Hepatocyte (in vitro differentiated cells): ENCODE results near the gene CCRL2. TPM values are rescaled to one million over a fixed set of nuclear protein-coding genes. Genes with fewer than 3 reads are reported as not detected.

Experiments
- DNase-seq: peaks from one replicate; pipeline ENCODE4 v3.0.0-alpha.2; 2016; ENCODE audit warnings: low spot score
- H2AFZ ChIP-seq: fragments of 200-600 bp; sonication (generic); 2 replicates; pipeline ENCODE4 v1.6.0; 2016; ENCODE audit warnings: antibody characterized with exemption, mild to moderate bottlenecking
- H3K27ac ChIP-seq: fragments of 200-600 bp; sonication (generic); 2 replicates; pipeline ENCODE4 v1.5.1; 2016; ENCODE audit warnings: mild to moderate bottlenecking
- H3K27me3 ChIP-seq: fragments of 200-600 bp; sonication (generic); 2 replicates; pipeline ENCODE4 v1.6.1; 2016
- H3K36me3 ChIP-seq: fragments of 200-600 bp; sonication (generic); replicated peaks from 2 replicates; pipeline ENCODE4 v1.5.1; 2016; ENCODE audit warnings: low read depth; ENCODE audit not compliant: insufficient read depth
- H3K4me1 ChIP-seq: fragments of 200-600 bp; sonication (generic); 2 replicates; pipeline ENCODE4 v1.5.1; 2016; ENCODE audit warnings: mild to moderate bottlenecking, moderate library complexity; ENCODE audit not compliant: insufficient read depth
- H3K4me2 ChIP-seq: fragments of 200-600 bp; sonication (generic); 2 replicates; pipeline ENCODE4 v1.6.0; 2016
- H3K4me3 ChIP-seq: fragments of 200-600 bp; sonication (generic); 2 replicates; pipeline ENCODE4 v1.5.1; 2016; ENCODE audit warnings: mild to moderate bottlenecking
- H3K79me2 ChIP-seq: fragments of 200-600 bp; sonication (generic); 2 replicates; pipeline ENCODE4 v1.6.0; 2017; ENCODE audit warnings: mild to moderate bottlenecking
- H3K9me2 ChIP-seq: fragments of 200-600 bp; sonication (generic); replicated peaks from 2 replicates; pipeline ENCODE4 v1.6.0; 2017; ENCODE audit warnings: mild to moderate bottlenecking; ENCODE audit not compliant: insufficient read depth
- H3K9me3 ChIP-seq: fragments of 200-600 bp; sonication (generic); 2 replicates; pipeline ENCODE4 v1.5.1; 2016; ENCODE audit warnings: low read depth, mild to moderate bottlenecking
- H4K20me1 ChIP-seq: fragments of 200-600 bp; sonication (generic); 2 replicates; pipeline ENCODE4 v1.6.0; 2016; ENCODE audit warnings: mild to moderate bottlenecking; ENCODE audit not compliant: insufficient read depth, poor library complexity, severe bottlenecking
- CTCF ChIP-seq: fragments of 200-600 bp; sonication (generic); IDR thresholded peaks from 2 replicates; pipeline ENCODE4 v1.5.1; 2016; ENCODE audit warnings: antibody characterized with exemption, mild to moderate bottlenecking; ENCODE audit not compliant: poor library complexity
- EZH2 ChIP-seq: fragments of 200-600 bp; sonication (generic); IDR thresholded peaks from 2 replicates; pipeline ENCODE4 v1.6.1; 2016; ENCODE audit warnings: antibody characterized with exemption, mild to moderate bottlenecking, borderline replicate concordance
- EZH2phosphoT487 ChIP-seq: fragments of 200-600 bp; sonication (generic); IDR thresholded peaks from one replicate; pipeline ENCODE4 v1.6.1; 2018; ENCODE audit warnings: antibody characterized with exemption, mild to moderate bottlenecking, low read depth, moderate library complexity; ENCODE audit not compliant: unreplicated experiment, severe bottlenecking
- WGBS: methylation state at CpG from one replicate; pipeline ENCODE4 v1.1.6; 2016; ENCODE audit warnings: low lambda C conversion rate; ENCODE audit errors: missing lambda C conversion rate; 5-methylcytosine and 5-hydroxymethylcytosine counted together
- polyA plus RNA-seq: library from polyadenylated mRNA; unstranded; fragments of >200 nt; fragmentation: Nextera tagmentation; extraction: Ambion mirVana; gene quantifications from 2 replicates; pipeline ENCODE4 v1.2.1, GENCODE V29; 2016
- total RNA-seq: library from RNA; depleted of rRNA; stranded (reverse); fragments of >200 nt; gene quantifications from 2 replicates; pipeline ENCODE4 v1.2.3, GENCODE V29; 2014

The CCRL2 gene
- total and polyA plus RNA-seq, 2 experiments from 2014 or later = 1.5 to 4.0 TPM

- Histone ChIP-seq H3K9me3 (no peaks in the 10 kb centered on the region), H3K4me1 (peaks cover 14% of the 10 kb centered on the region), H3K9me2 (no peaks in the 10 kb centered on the region), H3K4me2 (no peak overlapping the region), H3K4me3 (no peak overlapping the region), H3K36me3 (no peaks in the 10 kb centered on the region), H3K27me3 (peaks cover 5% of the 10 kb centered on the region), H3K27ac (no peak overlapping the region), H2AFZ (no peak overlapping the region), H3K79me2 (no peaks in the 10 kb centered on the region), H4K20me1 (no peaks in the 10 kb centered on the region)
- TF ChIP-seq EZH2phosphoT487 (no peak), CTCF (no peak), EZH2 (no peak)
- WGBS = 90% methylated on average over 7 of the region's 7 CpGs
- DNase-seq = no peak
Observed at GRCh38 chr3:46407970-46408369, 911 bp downstream of the CCRL2 start.

- TF ChIP-seq EZH2phosphoT487 = no peak
- no peak for TF ChIP-seq CTCF
- TF ChIP-seq EZH2 = no peak
- H3K36me3 ChIP-seq = no peaks in the 10 kb centered on the region
- H3K79me2 ChIP-seq = no peaks in the 10 kb centered on the region
- no peaks in the 10 kb centered on the region for H3K9me2 ChIP-seq
- WGBS = 90% methylated on average over 7 of the region's 7 CpGs
- H3K4me2 ChIP-seq = no peak overlapping the region
- peaks cover under 1% of the 10 kb centered on the region for H3K27me3 ChIP-seq
- no peak overlapping the region for H3K4me3 ChIP-seq
- H4K20me1 ChIP-seq = no peaks in the 10 kb centered on the region
- H3K27ac ChIP-seq = no peak overlapping the region
- DNase-seq = no peak
- peaks cover 14% of the 10 kb centered on the region for H3K4me1 ChIP-seq
- H3K9me3 ChIP-seq = no peaks in the 10 kb centered on the region
- no peak overlapping the region for H2AFZ ChIP-seq
Observed at GRCh38 chr3:46408853-46409252, 1.8 kb downstream of the CCRL2 start.

- Histone ChIP-seq H3K27me3 (no peaks in the 10 kb centered on the region), H3K79me2 (no peaks in the 10 kb centered on the region), H3K4me2 (no peak overlapping the region), H3K9me3 (no peaks in the 10 kb centered on the region), H4K20me1 (no peaks in the 10 kb centered on the region), H3K36me3 (no peaks in the 10 kb centered on the region), H3K4me1 (peaks cover 14% of the 10 kb centered on the region), H3K4me3 (no peak overlapping the region), H3K9me2 (no peaks in the 10 kb centered on the region), H2AFZ (no peak overlapping the region), H3K27ac (no peak overlapping the region)
- 95% methylated on average over 9 of the region's 9 CpGs for WGBS
- no peak for DNase-seq
- TF ChIP-seq CTCF = no peak
- no peak for TF ChIP-seq EZH2
- no peak for TF ChIP-seq EZH2phosphoT487
Observed at GRCh38 chr3:46409739-46410489, 2.9 kb downstream of the CCRL2 start.

- Histone ChIP-seq H3K27ac (no peak overlapping the region), H3K9me3 (no peaks in the 10 kb centered on the region), H3K27me3 (no peaks in the 10 kb centered on the region), H3K4me2 (no peak overlapping the region), H3K79me2 (no peaks in the 10 kb centered on the region), H3K4me1 (peaks cover 10% of the 10 kb centered on the region), H3K9me2 (no peaks in the 10 kb centered on the region), H3K36me3 (no peaks in the 10 kb centered on the region), H3K4me3 (no peak overlapping the region), H4K20me1 (no peaks in the 10 kb centered on the region), H2AFZ (no peak overlapping the region)
- TF ChIP-seq CTCF (no peak), EZH2 (no peak), EZH2phosphoT487 (no peak)
- DNase-seq = no peak
- 88% methylated on average over 2 of the region's 2 CpGs for WGBS
Observed at GRCh38 chr3:46410669-46411068, 3.6 kb downstream of the CCRL2 start.
